HepG2 (cell line): ENCODE data around the gene UBL7. TPM values are rescaled to one million over a fixed set of nuclear protein-coding genes. Genes with fewer than 3 reads are reported as not detected.

Experiments
- ATAD3A ChIP-seq: sonication (generic); formaldehyde crosslinking; IDR thresholded peaks from 2 replicates; pipeline ENCODE4 v1.4.0; 2020; ENCODE audit warnings: missing genetic modification reagents
- BHLHE40 ChIP-seq: IDR thresholded peaks from 2 replicates; pipeline ENCODE4 v1.6.1; 2011; ENCODE audit warnings: low read length, improper control_type of control experiment
- CSRNP1 ChIP-seq: sonication (generic); formaldehyde crosslinking; IDR thresholded peaks from 2 replicates; pipeline ENCODE4 v1.8.1; 2023; ENCODE audit warnings: mild to moderate bottlenecking, missing genetic modification reagents
- ELF3 ChIP-seq: IDR thresholded peaks from 2 replicates; pipeline ENCODE4 v1.6.1; 2016; ENCODE audit warnings: missing genetic modification reagents, missing compliant biosample characterization
- HOMEZ ChIP-seq: IDR thresholded peaks from 2 replicates; pipeline ENCODE4 v1.6.1; 2016; ENCODE audit warnings: low read depth
- MED8 ChIP-seq: sonication (generic); formaldehyde crosslinking; IDR thresholded peaks from 2 replicates; pipeline ENCODE4 v1.8.1; 2023; ENCODE audit warnings: mild to moderate bottlenecking, missing genetic modification reagents; ENCODE audit not compliant: insufficient replicate concordance
- NFAT5 ChIP-seq: sonication (generic); formaldehyde crosslinking; IDR thresholded peaks from 2 replicates; pipeline ENCODE4 v1.4.0; 2020; ENCODE audit warnings: missing genetic modification reagents
- PHF5A ChIP-seq: IDR thresholded peaks from one replicate; pipeline ENCODE4 v1.6.1; 2018; ENCODE audit warnings: low read depth, missing genetic modification reagents; ENCODE audit not compliant: unreplicated experiment
- SNRNP70 ChIP-seq: fragments of 200-400 bp; formaldehyde crosslinking; IDR thresholded peaks from 2 replicates; pipeline ENCODE4 v1.6.1; 2017; ENCODE audit warnings: mild to moderate bottlenecking, low read depth, low read length, moderate library complexity
- ZBTB4 ChIP-seq: sonication (generic); formaldehyde crosslinking; IDR thresholded peaks from 2 replicates; pipeline ENCODE4 v1.4.0; 2020; ENCODE audit warnings: missing genetic modification reagents, mild to moderate bottlenecking, borderline replicate concordance
- ZNF24 ChIP-seq: fragments of 450-650 bp; IDR thresholded peaks from 2 replicates; pipeline ENCODE4 v1.6.1; 2017; ENCODE audit warnings: antibody characterized with exemption, mild to moderate bottlenecking
- ZNF343 ChIP-seq: sonication (generic); formaldehyde crosslinking; IDR thresholded peaks from 2 replicates; pipeline ENCODE4 v1.4.0; 2020; ENCODE audit warnings: mild to moderate bottlenecking, missing genetic modification reagents
- ZNF557 ChIP-seq: sonication (generic); formaldehyde crosslinking; IDR thresholded peaks from 2 replicates; pipeline ENCODE4 v1.4.0; 2020; ENCODE audit warnings: missing genetic modification reagents
- ZNF784 ChIP-seq: sonication (generic); formaldehyde crosslinking; IDR thresholded peaks from 2 replicates; pipeline ENCODE4 v1.5.1; 2020; ENCODE audit warnings: missing genetic modification reagents, mild to moderate bottlenecking, borderline replicate concordance
- polyA plus RNA-seq, 8 experiments: library from polyadenylated mRNA; depleted of rRNA in 3 of 8; stranded (reverse) in 7 of 8; unstranded in 1 of 8; fragments of >200 nt; fragmentation: Illumina TruSeq in 4 of 8; extraction: Trizol in 4 of 8; gene quantifications; 2 replicates each; pipeline versions ENCODE4 v1.2.1 to v1.2.3, GENCODE V29; 2011 to 2016; ENCODE audit warnings: low read depth in 4 of 8, missing spikeins in 1 of 8, mixed read lengths in 1 of 8; ENCODE audit not compliant: insufficient read depth in 1 of 8
- total RNA-seq, 5 experiments: library from RNA; depleted of rRNA; stranded (reverse); fragments of >200 nt; fragmentation: Illumina TruSeq; extraction: Trizol; gene quantifications; 2 replicates each; pipeline ENCODE4 v1.2.3, GENCODE V29; 2016; ENCODE audit warnings: low read depth in 1 of 5

The UBL7 gene
- total and polyA plus RNA-seq, 2 of the 13 experiments (the other 11 are each of a cell fraction or from before 2014, with no cell fraction given): 55.0 to 63.5 TPM

GRCh38 chr15:74460871-74461846 lies at the start of gene UBL7 (continued):
- TF ChIP-seq CSRNP1 (CRISPR knock-in tag): peak; percentile 51; the same call in 1 of the 2 replicates
- 0 out of 2 replicates have a peak, but pooled peaks have one; percentile 26 for TF ChIP-seq HOMEZ (CRISPR knock-in tag)
- peak; percentile 16 for TF ChIP-seq MED8 (CRISPR knock-in tag)
- TF ChIP-seq ZNF24: no peak
- TF ChIP-seq ZNF343: no peak
- TF ChIP-seq ATAD3A (CRISPR knock-in tag): no peak
- peak; percentile 25; the same call in 1 of the 2 replicates for TF ChIP-seq ZNF784 (CRISPR knock-in tag)
- TF ChIP-seq ZNF557 (CRISPR knock-in tag): no peak
- TF ChIP-seq NFAT5 (CRISPR knock-in tag): no peak
- no peak for TF ChIP-seq PHF5A (CRISPR knock-in tag)
- TF ChIP-seq BHLHE40: no peak
- peak; percentile 62; the same call in 1 of the 2 replicates for TF ChIP-seq ZBTB4
- peak; percentile 80 for TF ChIP-seq ELF3 (CRISPR knock-in tag)
- no peak for TF ChIP-seq SNRNP70
